Measurements from ENCODE around the gene VWF.
A peak's percentile ranks its signal among the peaks of the same experiment; 100 is the strongest.

Gene VWF

GRCh38 chr12:6074979-6075585 is 49.4 kb downstream of the VWF start:
- no peak for DNase-seq

- no peak for DNase-seq
Observed at GRCh38 chr12:6074427-6074826, 50.0 kb downstream of the VWF start.

GRCh38 chr12:6073426-6073825 is 51.0 kb downstream of the VWF start:
- no peak for DNase-seq

GRCh38 chr12:6072302-6072752 is 52.1 kb downstream of the VWF start:
- DNase-seq, result no peak

GRCh38 chr12:6071589-6071988 is 52.9 kb downstream of the VWF start:
- no peak for DNase-seq

- DNase-seq, result no peak
Observed at GRCh38 chr12:6070472-6071257, 53.8 kb downstream of the VWF start.

- DNase-seq, result peak; percentile 34
Observed at GRCh38 chr12:6069437-6070093, 54.9 kb downstream of the VWF start.

- DNase-seq, result no peak
Observed at GRCh38 chr12:6068227-6068626, 56.2 kb downstream of the VWF start.

- no peak for DNase-seq
Observed at GRCh38 chr12:6067152-6067916, 57.1 kb downstream of the VWF start.

GRCh38 chr12:6066651-6067050 is 57.8 kb downstream of the VWF start:
- DNase-seq, result no peak

GRCh38 chr12:6065863-6066199 is 58.6 kb downstream of the VWF start:
- DNase-seq, result peak; percentile 20

GRCh38 chr12:6065131-6065862 is 59.2 kb downstream of the VWF start:
- DNase-seq, result no peak

- DNase-seq, result peak; percentile 43
Observed at GRCh38 chr12:6062757-6063735, 61.4 kb downstream of the VWF start.

GRCh38 chr12:6062395-6062756 is 62.1 kb downstream of the VWF start:
- no peak for DNase-seq

GRCh38 chr12:6061660-6062059 is 62.8 kb downstream of the VWF start:
- DNase-seq, result no peak

GRCh38 chr12:6059860-6060565 is 64.5 kb downstream of the VWF start:
- DNase-seq, result no peak

- no peak for DNase-seq
Observed at GRCh38 chr12:6059221-6059620, 65.2 kb downstream of the VWF start.

GRCh38 chr12:6058481-6059161 is 65.8 kb downstream of the VWF start:
- no peak for DNase-seq

GRCh38 chr12:6057700-6058099 is 66.8 kb downstream of the VWF start:
- no peak for DNase-seq
